Cerebellar nuclear complex (tissue), 1 donor: ENCODE results near the gene ZNF454.

Experiments used
- DNase-seq, 2 experiments: peaks; one replicate each; lab custom pipeline; 2025; lab: John Stamatoyannopoulos, UW

The ZNF454 gene

DNA sequence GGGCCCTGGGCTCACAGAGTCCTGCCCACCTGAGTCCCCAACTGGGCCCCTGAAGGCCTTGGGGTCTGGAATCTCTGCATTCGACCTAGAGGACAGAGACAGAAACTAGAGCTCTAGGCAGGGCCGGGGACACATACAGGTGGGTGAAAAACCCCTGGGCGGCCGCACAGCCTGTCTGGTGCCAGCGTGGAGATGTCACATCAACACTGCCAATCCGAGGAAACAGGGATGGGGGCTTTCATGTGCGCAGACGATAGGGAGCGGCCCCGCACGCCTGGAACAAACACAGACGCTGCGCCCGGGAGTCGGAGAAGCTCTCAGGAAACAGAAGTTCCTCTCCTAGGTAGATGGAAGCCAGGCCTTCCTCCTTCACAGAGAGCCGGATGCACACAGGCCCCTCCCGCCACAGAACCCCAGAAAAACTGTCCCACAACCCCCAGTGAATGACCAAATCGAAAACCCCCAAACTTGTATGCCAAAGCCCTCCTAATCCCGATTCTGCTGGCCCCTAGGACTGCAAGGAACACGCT, 52.3 kb downstream of the ZNF454 start:
- DNase-seq = no peak

- DNase-seq = no peak
Measured at GRCh38 chr5:178993955-178994579, 53.1 kb downstream of the ZNF454 start.

DNA sequence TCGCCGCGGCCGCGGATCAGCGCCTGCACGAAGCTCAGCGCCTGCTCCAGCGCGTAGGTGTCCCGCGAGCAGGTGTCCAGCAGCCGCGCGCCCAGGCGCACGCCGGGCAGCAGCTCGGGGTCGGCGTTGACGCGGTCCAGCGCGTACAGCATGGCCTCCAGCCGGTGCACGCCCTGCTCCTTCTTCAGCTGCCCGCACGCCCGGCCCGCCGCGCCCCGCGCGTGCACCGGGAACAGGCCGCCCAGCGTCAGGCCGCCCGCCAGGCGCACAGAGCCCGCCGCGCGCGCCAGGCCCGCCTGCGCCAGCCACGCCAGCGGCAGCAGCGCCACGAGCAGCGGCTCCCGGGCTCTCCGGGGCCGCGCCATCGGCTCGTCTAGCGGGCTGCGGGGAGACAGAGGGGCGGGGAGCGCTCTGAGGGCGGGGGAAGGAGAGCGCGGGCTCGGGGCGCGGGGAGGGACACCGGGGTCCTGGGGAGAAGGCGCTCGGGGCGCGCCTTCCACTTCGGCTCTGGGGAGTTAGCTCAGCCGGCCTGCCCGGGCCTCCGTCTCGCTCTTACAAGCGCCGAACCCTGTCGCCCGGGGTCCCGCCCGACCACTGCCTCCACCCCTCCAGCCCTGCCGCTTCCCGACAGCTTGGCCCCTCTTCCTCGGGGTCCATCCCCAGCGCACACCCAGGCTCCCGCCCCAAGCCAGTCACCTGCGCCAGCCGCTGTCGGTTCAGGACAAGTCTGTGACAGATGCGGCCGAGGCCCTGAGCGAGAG, 53.8 kb downstream of the ZNF454 start, which contains the start of gene GRM6:
GRM6 (minus strand) TSS at position 741 of the 761 bp plus-strand sequence; CDS start at position 365, 376 bp downstream.
- no peak for DNase-seq

DNA sequence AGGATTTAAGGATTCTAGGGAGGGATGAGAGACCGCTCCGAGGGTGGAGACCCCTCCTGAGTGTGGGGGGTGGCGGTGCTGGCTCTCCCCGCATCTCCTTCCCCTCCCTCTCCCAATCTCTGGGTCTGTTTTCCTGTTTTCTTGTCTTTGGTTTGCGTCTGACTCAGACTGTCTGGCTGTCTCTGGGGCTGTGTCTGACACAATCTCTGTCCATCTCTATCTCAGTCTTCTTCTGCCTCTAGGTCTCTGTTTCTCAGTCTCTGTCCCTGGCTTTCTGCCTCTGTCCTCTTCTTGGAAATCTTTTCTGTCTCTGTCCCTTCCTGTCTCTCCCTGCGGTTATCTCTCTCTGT, 54.3 kb downstream of the ZNF454 start:
- DNase-seq = no peak

- no peak for DNase-seq
Measured at GRCh38 chr5:178996156-178996555, 55.2 kb downstream of the ZNF454 start.

DNA sequence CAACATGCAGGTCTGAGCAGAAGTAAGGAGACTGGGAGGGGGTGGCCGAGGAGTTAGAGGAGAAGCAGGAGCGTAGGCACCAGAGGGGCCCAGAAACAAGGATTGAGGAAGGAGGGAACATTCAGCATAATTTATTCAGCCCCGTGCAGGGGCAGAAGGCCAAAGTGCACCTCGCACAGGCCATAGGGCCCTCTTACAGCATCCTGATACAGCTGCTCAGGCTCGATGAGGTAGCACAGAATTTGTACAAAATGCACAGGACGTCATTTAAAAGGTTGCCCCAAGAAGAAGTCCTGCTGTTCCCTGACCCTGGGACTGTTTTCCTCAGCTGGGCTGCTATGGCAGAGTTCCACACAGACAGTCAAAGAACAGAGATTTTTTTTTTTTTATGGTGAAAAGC, 56.2 kb downstream of the ZNF454 start:
- DNase-seq = no peak

- no peak for DNase-seq
Measured at GRCh38 chr5:178998441-178998840, 57.4 kb downstream of the ZNF454 start.

GRCh38 chr5:179006564-179006963, 65.6 kb downstream of the ZNF454 start:
- no peak for DNase-seq

DNA sequence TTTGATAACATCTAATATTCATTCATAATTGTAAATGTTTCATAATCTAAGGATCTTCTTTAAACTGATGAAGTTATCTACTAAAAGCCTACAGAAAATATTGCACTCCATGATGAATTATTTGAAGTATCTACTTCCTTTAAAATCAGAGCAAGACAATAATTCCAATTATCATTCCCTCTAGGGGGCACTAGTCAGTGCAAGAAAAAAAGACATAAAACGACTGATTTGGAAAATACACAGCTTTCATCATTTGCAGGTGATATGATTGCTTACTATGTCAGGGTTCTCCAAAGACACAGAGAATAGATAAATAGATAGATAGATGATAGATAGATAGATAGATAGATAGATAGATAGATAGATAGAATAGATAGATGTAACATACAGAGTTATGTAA, 67.7 kb downstream of the ZNF454 start:
- no peak for DNase-seq
